GM12864 (cell line): ENCODE measurements around the gene PTPRD.
"Not testable (repeated sequence)": the region's sequence is repeated elsewhere in the genome, so short reads cannot be mapped to it uniquely, and the experiment has no call there.

Source experiments
- DNase-seq: peaks from one replicate; pipeline ENCODE4 v3.0.0-alpha.2; 2011; ENCODE audit warnings: low read depth
- H3K4me3 ChIP-seq: 2 replicates; pipeline ENCODE4 v1.5.1; 2011; ENCODE audit warnings: mild to moderate bottlenecking, low read depth, low read length, control low read depth
- CTCF ChIP-seq: IDR thresholded peaks from 2 replicates; pipeline ENCODE4 v1.5.1; 2011; ENCODE audit warnings: low read depth, mild to moderate bottlenecking, moderate library complexity, low read length, control low read depth, inconsistent platforms; ENCODE audit errors: missing control alignments

Gene PTPRD

GRCh38 chr9:9337129-9337528 is 1275.7 kb downstream of the PTPRD start:
- no peak overlapping the region for H3K4me3 ChIP-seq
- no peak for DNase-seq
- TF ChIP-seq CTCF: no peak

GRCh38 chr9:9326749-9327148 is 1286.1 kb downstream of the PTPRD start:
- no peak for DNase-seq
- H3K4me3 ChIP-seq: no peak overlapping the region
- no peak for TF ChIP-seq CTCF

- TF ChIP-seq CTCF: no peak
- no peak for DNase-seq
- no peak overlapping the region for H3K4me3 ChIP-seq
Observed at GRCh38 chr9:9319007-9319406, 1293.8 kb downstream of the PTPRD start.

GRCh38 chr9:9310743-9311142 is 1302.1 kb downstream of the PTPRD start:
- DNase-seq: not testable (repeated sequence)

GRCh38 chr9:9305600-9305999 is 1307.2 kb downstream of the PTPRD start:
- H3K4me3 ChIP-seq: no peak overlapping the region
- TF ChIP-seq CTCF: no peak
- DNase-seq: no peak

More at GRCh38 chr9:9310743-9311142, 1302.1 kb downstream of the PTPRD start:
- not testable (repeated sequence) for H3K4me3 ChIP-seq

- no peak overlapping the region for H3K4me3 ChIP-seq
- TF ChIP-seq CTCF: no peak
- no peak for DNase-seq
Observed at GRCh38 chr9:9299134-9299533, 1313.7 kb downstream of the PTPRD start.

- TF ChIP-seq CTCF: no peak
- H3K4me3 ChIP-seq: no peak overlapping the region
- no peak for DNase-seq
Observed at GRCh38 chr9:9286001-9286400, 1326.8 kb downstream of the PTPRD start.

- no peak for DNase-seq
- H3K4me3 ChIP-seq: no peak overlapping the region
- TF ChIP-seq CTCF: no peak
Observed at GRCh38 chr9:9284201-9284600, 1328.6 kb downstream of the PTPRD start.
